GM12878 (cell line): ENCODE measurements around the gene SRI. TPM values are rescaled to one million over a fixed set of nuclear protein-coding genes. Genes with fewer than 3 reads are reported as not detected.

Experiments
- CUX1 ChIP-seq: IDR thresholded peaks from 2 replicates; pipeline ENCODE4 v1.6.1; 2012; ENCODE audit warnings: improper control_type of control experiment, low read depth, low read length; ENCODE audit not compliant: insufficient replicate concordance
- FOXM1 ChIP-seq: IDR thresholded peaks from 2 replicates; pipeline ENCODE4 v1.6.1; 2012; ENCODE audit warnings: low read depth, mild to moderate bottlenecking, inconsistent platforms, low read length, moderate library complexity
- HDAC6 ChIP-seq: fragments of 200-600 bp; sonication (generic); IDR thresholded peaks from one replicate; pipeline ENCODE4 v1.8.0; 2017; ENCODE audit warnings: antibody characterized with exemption; ENCODE audit not compliant: unreplicated experiment
- KDM1A ChIP-seq: fragments of 200-600 bp; sonication (generic); IDR thresholded peaks from 2 replicates; pipeline ENCODE4 v1.6.1; 2016; ENCODE audit warnings: borderline replicate concordance
- LARP7 ChIP-seq: fragments of 450-650 bp; IDR thresholded peaks from 2 replicates; pipeline ENCODE4 v1.6.1; 2017; ENCODE audit warnings: mild to moderate bottlenecking
- MLLT1 ChIP-seq: fragments of 450-650 bp; IDR thresholded peaks from 2 replicates; pipeline ENCODE4 v1.6.1; 2016; ENCODE audit warnings: mild to moderate bottlenecking
- MYB ChIP-seq: fragments of 150-350 bp; IDR thresholded peaks from 2 replicates; pipeline ENCODE4 v1.6.1; 2014; ENCODE audit warnings: mild to moderate bottlenecking, low read depth, low read length, borderline replicate concordance
- MYC ChIP-seq: IDR thresholded peaks from 2 replicates; pipeline ENCODE4 v1.6.1; 2011; ENCODE audit warnings: mild to moderate bottlenecking, low read length, moderate library complexity, inconsistent platforms; ENCODE audit not compliant: insufficient read depth, insufficient replicate concordance, insufficient read length, severe bottlenecking
- NFXL1 ChIP-seq: fragments of 450-650 bp; IDR thresholded peaks from 2 replicates; pipeline ENCODE4 v1.6.1; 2017; ENCODE audit warnings: antibody characterized with exemption, mild to moderate bottlenecking, borderline replicate concordance
- NFYB ChIP-seq: IDR thresholded peaks from 2 replicates; pipeline ENCODE4 v1.6.1; 2011; ENCODE audit warnings: low read depth, mild to moderate bottlenecking, low read length, improper control_type of control experiment, moderate library complexity; ENCODE audit not compliant: insufficient read depth
- NR2C1 ChIP-seq: fragments of 450-650 bp; IDR thresholded peaks from 2 replicates; pipeline ENCODE4 v1.6.1; 2017; ENCODE audit warnings: antibody characterized with exemption, mild to moderate bottlenecking, moderate library complexity
- PAX8 ChIP-seq: fragments of 450-650 bp; IDR thresholded peaks from 2 replicates; pipeline ENCODE4 v1.6.1; 2017; ENCODE audit warnings: mild to moderate bottlenecking, moderate library complexity
- RCOR1 ChIP-seq: conservative IDR thresholded peaks from 2 replicates; pipeline ENCODE4 v1.6.1; 2012; ENCODE audit warnings: low read depth, low read length, improper control_type of control experiment
- RUNX3 ChIP-seq: IDR thresholded peaks from 2 replicates; pipeline ENCODE4 v1.6.1; 2012; ENCODE audit warnings: low read length, inconsistent platforms
- SKIL ChIP-seq: fragments of 450-650 bp; IDR thresholded peaks from 2 replicates; pipeline ENCODE4 v1.6.1; 2017; ENCODE audit warnings: mild to moderate bottlenecking, low read depth, inconsistent platforms; ENCODE audit not compliant: poor library complexity, severe bottlenecking
- STAT1 ChIP-seq: fragments of 450-650 bp; conservative IDR thresholded peaks from 2 replicates; pipeline ENCODE4 v1.6.1; 2014; ENCODE audit warnings: antibody characterized with exemption, mild to moderate bottlenecking
- TCF12 ChIP-seq: IDR thresholded peaks from 2 replicates; pipeline ENCODE4 v1.6.1; 2011; ENCODE audit warnings: low read depth, mild to moderate bottlenecking, low read length
- ZNF274 ChIP-seq: IDR thresholded peaks from one replicate; pipeline ENCODE4 v1.8.0; 2011; ENCODE audit not compliant: insufficient read length, insufficient read depth
- ZNF687 ChIP-seq: fragments of 450-650 bp; IDR thresholded peaks from 2 replicates; pipeline ENCODE4 v1.6.1; 2017; ENCODE audit warnings: mild to moderate bottlenecking, moderate library complexity
- polyA plus RNA-seq, 11 experiments: library from polyadenylated mRNA; depleted of rRNA in 4 of 11; unstranded in 6 of 11; stranded (reverse) in 5 of 11; fragments of >200 nt; fragmentation: Nextera tagmentation in 4 of 11; fragmentation: Illumina TruSeq in 1 of 11; extraction: Ambion mirVana in 4 of 11; extraction: Trizol in 1 of 11; gene quantifications; 1 replicate in 1 of 11; 2 replicates in 10 of 11; pipeline versions ENCODE4 v1.2.1 to v1.2.3, GENCODE V29; 2011 to 2016; ENCODE audit warnings: inconsistent platforms in 2 of 11, missing spikeins in 2 of 11, low read depth in 1 of 11
- total RNA-seq, 4 experiments: library from RNA; depleted of rRNA in 3 of 4; stranded (reverse); fragments of >200 nt in 3 of 4; fragmentation: Illumina TruSeq in 1 of 4; extraction: Trizol in 1 of 4; gene quantifications; 2 replicates each; pipeline versions ENCODE4 v1.2.1 to v1.2.3, GENCODE V29; 2013 to 2021

The SRI gene
- total and polyA plus RNA-seq, 10 of the 15 experiments (the other 5 are each of a cell fraction or from before 2014, with no cell fraction given) = 94.7 to 588 (median 242) TPM

GRCh38 chr7:88202278-88202677 lies 17.6 kb downstream of the SRI start (continued):
- no peak for TF ChIP-seq ZNF687
- TF ChIP-seq KDM1A = no peak
- TF ChIP-seq ZNF274 = no peak
- no peak for TF ChIP-seq PAX8
- TF ChIP-seq RUNX3 = no peak
- TF ChIP-seq LARP7 = no peak
- no peak for TF ChIP-seq TCF12
- no peak for TF ChIP-seq NFXL1
- no peak for TF ChIP-seq STAT1
- TF ChIP-seq HDAC6 = no peak
- TF ChIP-seq NR2C1 = no peak
- TF ChIP-seq SKIL = peak; percentile 15
- no peak for TF ChIP-seq RCOR1
- TF ChIP-seq MYC = no peak
- no peak for TF ChIP-seq NFYB
- TF ChIP-seq MLLT1 = 0 out of 2 replicates have a peak, but pooled peaks have one; percentile 19
- no peak for TF ChIP-seq CUX1
- no peak for TF ChIP-seq FOXM1
- no peak for TF ChIP-seq MYB
